Measurements from ENCODE around the gene HTRA1.

The HTRA1 gene

DNA sequence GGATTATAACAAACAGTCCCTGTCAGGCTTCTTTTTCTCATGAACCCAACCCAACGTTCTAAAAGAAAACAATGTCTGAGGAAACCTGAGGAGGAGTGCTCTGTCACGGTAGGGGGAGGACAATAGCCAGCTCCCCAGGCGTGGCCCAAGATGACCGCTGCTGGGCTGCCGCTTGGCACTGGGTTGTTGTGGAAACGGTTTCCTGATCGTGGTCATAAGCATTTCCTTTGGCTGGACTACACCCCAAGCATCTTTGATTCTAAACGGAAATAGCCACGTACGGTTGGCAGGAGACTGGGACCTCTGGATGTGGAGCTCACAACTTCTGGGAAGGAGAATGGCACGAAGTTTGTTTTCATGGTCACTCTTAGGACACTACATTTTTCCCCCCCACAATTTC lies 68.8 kb downstream of the HTRA1 start:
- no peak overlapping the region for H3K27ac ChIP-seq
- TF ChIP-seq, protein P1, sequence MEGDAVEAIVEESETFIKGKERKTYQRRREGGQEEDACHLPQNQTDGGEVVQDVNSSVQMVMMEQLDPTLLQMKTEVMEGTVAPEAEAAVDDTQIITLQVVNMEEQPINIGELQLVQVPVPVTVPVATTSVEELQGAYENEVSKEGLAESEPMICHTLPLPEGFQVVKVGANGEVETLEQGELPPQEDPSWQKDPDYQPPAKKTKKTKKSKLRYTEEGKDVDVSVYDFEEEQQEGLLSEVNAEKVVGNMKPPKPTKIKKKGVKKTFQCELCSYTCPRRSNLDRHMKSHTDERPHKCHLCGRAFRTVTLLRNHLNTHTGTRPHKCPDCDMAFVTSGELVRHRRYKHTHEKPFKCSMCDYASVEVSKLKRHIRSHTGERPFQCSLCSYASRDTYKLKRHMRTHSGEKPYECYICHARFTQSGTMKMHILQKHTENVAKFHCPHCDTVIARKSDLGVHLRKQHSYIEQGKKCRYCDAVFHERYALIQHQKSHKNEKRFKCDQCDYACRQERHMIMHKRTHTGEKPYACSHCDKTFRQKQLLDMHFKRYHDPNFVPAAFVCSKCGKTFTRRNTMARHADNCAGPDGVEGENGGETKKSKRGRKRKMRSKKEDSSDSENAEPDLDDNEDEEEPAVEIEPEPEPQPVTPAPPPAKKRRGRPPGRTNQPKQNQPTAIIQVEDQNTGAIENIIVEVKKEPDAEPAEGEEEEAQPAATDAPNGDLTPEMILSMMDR (conservative IDR thresholded peaks at IDR 0.05): no peak
- no peak for TF ChIP-seq ZFX (IDR thresholded peaks at IDR 0.05)

DNA sequence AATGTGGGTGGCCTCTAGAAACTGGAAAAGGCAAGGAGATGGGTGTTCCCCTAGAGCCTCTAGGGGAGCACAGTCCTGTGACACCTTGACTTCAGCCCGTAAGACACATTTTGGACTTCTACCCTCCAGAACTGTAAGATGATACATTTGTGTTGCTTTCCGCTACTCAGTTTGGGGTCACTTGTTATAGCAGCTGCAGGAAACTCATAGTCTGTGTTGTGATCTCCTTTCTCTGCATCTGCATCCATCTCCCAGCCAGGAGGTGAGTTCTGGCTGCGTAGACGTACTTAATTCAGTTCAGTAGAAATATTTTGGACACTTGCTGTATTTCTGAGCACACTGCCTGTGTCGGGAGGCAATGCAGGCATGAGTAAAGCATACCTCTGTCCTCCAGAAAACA lies 69.9 kb downstream of the HTRA1 start:
- no peak for TF ChIP-seq ZFX (IDR thresholded peaks at IDR 0.05)
- TF ChIP-seq, protein P1 (conservative IDR thresholded peaks at IDR 0.05): no peak

DNA sequence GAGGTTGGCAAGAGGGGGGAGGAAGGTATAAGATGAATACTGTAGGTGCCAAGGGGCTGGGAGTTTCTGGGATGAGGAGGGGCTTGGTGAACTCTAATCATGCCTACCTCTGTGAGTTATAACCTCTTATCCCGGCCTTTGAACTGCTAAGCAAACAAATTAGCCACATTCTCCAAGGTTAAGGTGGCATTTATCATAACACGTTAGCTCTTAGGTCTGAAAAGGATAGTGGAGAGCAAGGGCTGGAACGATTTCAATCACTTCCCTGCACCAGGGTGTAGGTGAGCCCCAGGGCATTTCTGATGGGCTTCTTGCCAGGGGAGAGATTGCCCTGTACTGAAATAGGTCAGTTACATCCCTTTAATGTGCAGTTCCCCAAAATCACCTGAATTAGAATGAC lies 70.6 kb downstream of the HTRA1 start:
- no peak overlapping the region for H3K27ac ChIP-seq
- TF ChIP-seq, protein P1 (conservative IDR thresholded peaks at IDR 0.05): no peak
- TF ChIP-seq ZFX (IDR thresholded peaks at IDR 0.05): no peak

More for the DNA sequence above, 69.9 kb downstream of the HTRA1 start:
- no peak overlapping the region for H3K27ac ChIP-seq

DNA sequence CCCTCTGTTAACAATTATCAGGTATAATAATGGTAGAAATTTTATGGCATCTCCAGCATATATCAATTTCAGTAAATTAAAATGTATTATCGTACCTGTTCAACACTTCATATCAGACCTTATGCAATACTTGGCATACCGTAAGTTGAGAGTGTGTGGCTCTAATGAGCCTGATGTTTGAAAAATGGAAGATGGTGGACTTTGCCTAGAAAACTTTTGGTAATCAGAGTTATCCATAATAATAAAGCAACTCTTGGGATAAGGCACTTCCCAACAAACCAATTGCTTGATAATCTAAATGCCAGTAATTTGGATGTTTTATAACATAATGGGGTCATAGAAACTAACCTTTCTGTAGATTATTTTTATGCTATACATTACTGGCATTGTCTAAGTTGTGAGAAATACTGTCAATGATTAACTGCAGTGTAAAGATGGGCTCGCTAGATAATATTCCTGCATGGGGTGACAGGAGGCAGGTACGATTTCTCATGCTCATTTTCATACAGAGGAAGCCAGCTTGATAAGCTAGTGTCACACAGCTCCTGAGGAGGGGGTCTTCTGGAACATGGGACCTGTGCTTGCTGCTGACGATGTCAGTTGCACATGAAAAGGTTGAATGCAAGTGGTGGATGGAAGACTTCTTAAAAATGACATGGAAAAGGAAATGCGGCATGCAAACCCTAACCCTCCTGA lies 71.4 kb downstream of the HTRA1 start:
- H3K27ac ChIP-seq: no peak overlapping the region
- TF ChIP-seq, protein P1 (conservative IDR thresholded peaks at IDR 0.05): no peak
- no peak for TF ChIP-seq ZFX (IDR thresholded peaks at IDR 0.05)

- TF ChIP-seq ZFX (IDR thresholded peaks at IDR 0.05): no peak
- TF ChIP-seq, protein P1 (conservative IDR thresholded peaks at IDR 0.05): no peak
- H3K27ac ChIP-seq: no peak overlapping the region
These were observed 76.2 kb downstream of the HTRA1 start for GRCh38 chr10:122537545-122537944.

DNA sequence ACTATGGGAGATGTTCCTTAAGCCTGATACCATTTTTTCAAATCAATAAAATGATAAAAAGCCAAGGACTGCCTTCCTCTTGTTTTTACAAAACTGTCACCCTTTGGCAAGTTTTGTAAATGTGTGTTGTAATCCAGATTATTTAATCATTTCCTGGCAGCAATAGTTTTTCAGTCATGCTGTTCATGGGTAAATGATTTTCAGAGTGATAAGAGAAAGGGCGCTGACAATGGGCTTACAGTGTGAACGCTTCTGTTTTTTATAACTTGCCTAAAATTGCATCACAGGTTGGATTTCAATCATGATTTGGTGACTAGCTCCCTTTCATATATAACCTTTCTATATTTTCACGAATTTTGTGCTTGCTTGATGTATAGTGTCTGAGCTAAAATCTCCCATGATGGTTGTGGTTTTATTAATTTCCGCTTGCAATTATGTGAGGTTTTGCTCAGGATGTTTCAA lies 80.2 kb downstream of the HTRA1 start:
- no peak overlapping the region for H3K27ac ChIP-seq
- no peak for TF ChIP-seq ZFX (IDR thresholded peaks at IDR 0.05)
- TF ChIP-seq, protein P1 (conservative IDR thresholded peaks at IDR 0.05): no peak

DNA sequence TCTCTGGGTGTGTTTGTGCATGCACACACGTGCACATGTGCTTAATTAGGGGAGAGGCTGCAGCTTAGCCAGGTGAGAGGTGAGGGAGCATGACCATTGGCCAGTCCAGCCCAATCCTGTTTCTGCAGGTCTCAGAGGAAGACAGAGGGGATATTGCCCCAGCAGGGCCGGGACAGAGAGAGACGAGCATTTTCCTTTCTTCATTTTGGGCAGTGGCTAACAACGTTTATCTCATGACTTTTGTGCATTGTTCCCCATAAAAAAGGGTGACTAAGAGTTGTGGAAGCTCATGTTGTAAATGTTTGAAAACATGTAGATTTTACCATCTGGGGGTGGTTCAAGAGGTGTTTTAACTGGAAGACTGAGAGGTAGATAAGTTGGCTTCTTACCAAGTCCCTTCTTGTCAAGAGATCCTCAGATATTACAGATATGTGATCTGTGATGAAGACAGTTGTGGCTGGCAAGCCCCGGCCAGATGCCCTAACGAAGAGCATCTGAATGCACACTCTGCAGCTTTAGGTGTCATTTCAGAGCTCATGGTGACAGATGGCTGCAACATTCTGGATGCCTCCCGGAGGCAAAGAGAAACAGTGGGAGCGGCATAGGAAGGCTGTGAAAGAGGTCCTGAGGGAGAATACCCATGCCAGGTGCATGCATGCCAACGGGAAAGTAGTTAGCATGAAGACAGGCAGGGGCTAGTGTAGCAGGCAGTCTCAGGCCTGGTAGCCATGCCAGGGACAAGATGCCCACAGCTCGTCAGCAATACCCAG lies 82.5 kb downstream of the HTRA1 start:
- no peak overlapping the region for H3K27ac ChIP-seq
- no peak for TF ChIP-seq ZFX (IDR thresholded peaks at IDR 0.05)
- TF ChIP-seq, protein P1 (conservative IDR thresholded peaks at IDR 0.05): no peak

Data from C4-2B (cell line).